ENCODE measurements around the gene OR10A6.

OR10A6 gene

GRCh38 chr11:7893796-7894195 is 37.3 kb downstream of the OR10A6 start:
- Histone ChIP-seq H4K91ac (ENCODE audit: low read length) (no peak overlapping the region), H3K4ac (ENCODE audit: low read depth in 1 of 2, low read length in 2 of 2) (peak overlapping the region in 1 of 2 experiments; percentile 60), H3K18ac (ENCODE audit: low read depth in 1 of 2, low read length in 2 of 2) (no peak overlapping the region), H2BK120ac (ENCODE audit: low read depth, low read length) (no peak overlapping the region), H3K9ac (ENCODE audit: low read length) (no peak overlapping the region), H3K4me1 (ENCODE audit: control insufficient read depth, insufficient read depth, low read depth, low read length) (peaks cover 4% of the 10 kb centered on the region), H2AFZ (ENCODE audit: low read depth, low read length) (no peak overlapping the region), H2AK5ac (ENCODE audit: low read length, severe bottlenecking) (peak overlapping the region; percentile 30), H3K27ac (ENCODE audit: low read length, poor library complexity, severe bottlenecking) (peak overlapping the region; percentile 23), H2BK12ac (ENCODE audit: low read length in 2 of 2) (no peak overlapping the region), H3K27me3 (ENCODE audit: control insufficient read depth in 1 of 2, insufficient read depth in 1 of 2, low read length in 2 of 2) (no peaks in the 10 kb centered on the region), H2BK15ac (ENCODE audit: low read depth, poor library complexity, severe bottlenecking) (no peak overlapping the region), H2BK5ac (ENCODE audit: low read depth, low read length, poor library complexity, severe bottlenecking) (no peak overlapping the region), H3K9me3 (ENCODE audit: control insufficient read depth, low read length) (no peaks in the 10 kb centered on the region), H3K14ac (ENCODE audit: low read length in 2 of 2) (no peak overlapping the region), H3K23ac (ENCODE audit: low read length in 2 of 2) (no peak overlapping the region), H3K4me2 (ENCODE audit: low read length, poor library complexity, severe bottlenecking) (no peak overlapping the region), H3K4me3 (ENCODE audit: insufficient read depth in 1 of 2, low read depth in 1 of 2, low read length in 2 of 2) (no peak overlapping the region), H3K79me1 (replicated peaks; ENCODE audit: low read length, poor library complexity, severe bottlenecking) (no peaks in the 10 kb centered on the region), H3K36me3 (ENCODE audit: control insufficient read depth in 1 of 2, insufficient read depth in 2 of 2, low read depth in 1 of 2, low read length in 2 of 2) (no peaks in the 10 kb centered on the region), H4K8ac (ENCODE audit: low read length) (no peak overlapping the region)
- WGBS, result 86% methylated on average over 2 of the region's 2 CpGs
- no peak for DNase-seq

GRCh38 chr11:7892840-7893254 is 38.2 kb downstream of the OR10A6 start:
- Histone ChIP-seq H3K27me3 (ENCODE audit: control insufficient read depth in 1 of 2, insufficient read depth in 1 of 2, low read length in 2 of 2) (no peaks in the 10 kb centered on the region), H3K4me1 (ENCODE audit: control insufficient read depth, insufficient read depth, low read depth, low read length) (peaks cover 4% of the 10 kb centered on the region), H3K36me3 (ENCODE audit: control insufficient read depth in 1 of 2, insufficient read depth in 2 of 2, low read depth in 1 of 2, low read length in 2 of 2) (no peaks in the 10 kb centered on the region), H3K23ac (ENCODE audit: low read length in 2 of 2) (no peak overlapping the region), H2AFZ (ENCODE audit: low read depth, low read length) (peak overlapping the region; percentile 55), H3K9me3 (ENCODE audit: control insufficient read depth, low read length) (no peaks in the 10 kb centered on the region), H3K4me2 (ENCODE audit: low read length, poor library complexity, severe bottlenecking) (no peak overlapping the region), H2BK15ac (ENCODE audit: low read depth, poor library complexity, severe bottlenecking) (no peak overlapping the region), H3K79me1 (replicated peaks; ENCODE audit: low read length, poor library complexity, severe bottlenecking) (no peaks in the 10 kb centered on the region), H3K4ac (ENCODE audit: low read depth in 1 of 2, low read length in 2 of 2) (no peak overlapping the region), H4K8ac (ENCODE audit: low read length) (peak overlapping the region; percentile 91), H3K27ac (ENCODE audit: low read length, poor library complexity, severe bottlenecking) (peak overlapping the region; percentile 86), H3K4me3 (ENCODE audit: insufficient read depth in 1 of 2, low read depth in 1 of 2, low read length in 2 of 2) (no peak overlapping the region), H2BK12ac (ENCODE audit: low read length in 2 of 2) (no peak overlapping the region), H4K91ac (ENCODE audit: low read length) (no peak overlapping the region), H3K9ac (ENCODE audit: low read length) (peak overlapping the region; percentile 80), H3K18ac (ENCODE audit: low read depth in 1 of 2, low read length in 2 of 2) (peak overlapping the region in 1 of 2 experiments; percentile 26), H2BK5ac (ENCODE audit: low read depth, low read length, poor library complexity, severe bottlenecking) (no peak overlapping the region), H2AK5ac (ENCODE audit: low read length, severe bottlenecking) (no peak overlapping the region), H3K14ac (ENCODE audit: low read length in 2 of 2) (no peak overlapping the region), H2BK120ac (ENCODE audit: low read depth, low read length) (no peak overlapping the region)
- DNase-seq, result peak; percentile 72
- 18% methylated on average over 2 of the region's 2 CpGs for WGBS

GRCh38 chr11:7892059-7892699 is 38.9 kb downstream of the OR10A6 start:
- Histone ChIP-seq H3K23ac (ENCODE audit: low read length in 2 of 2) (no peak overlapping the region), H2AFZ (ENCODE audit: low read depth, low read length) (peak overlapping the region; percentile 68), H3K79me1 (replicated peaks; ENCODE audit: low read length, poor library complexity, severe bottlenecking) (no peaks in the 10 kb centered on the region), H3K27ac (ENCODE audit: low read length, poor library complexity, severe bottlenecking) (peak overlapping the region; percentile 86), H2AK5ac (ENCODE audit: low read length, severe bottlenecking) (peak overlapping the region; percentile 84), H3K4ac (ENCODE audit: low read depth in 1 of 2, low read length in 2 of 2) (no peak overlapping the region), H2BK12ac (ENCODE audit: low read length in 2 of 2) (no peak overlapping the region), H3K9me3 (ENCODE audit: control insufficient read depth, low read length) (no peaks in the 10 kb centered on the region), H3K9ac (ENCODE audit: low read length) (peak overlapping the region; percentile 80), H3K4me3 (ENCODE audit: insufficient read depth in 1 of 2, low read depth in 1 of 2, low read length in 2 of 2) (peak overlapping the region in 1 of 2 experiments; percentile 46), H3K36me3 (ENCODE audit: control insufficient read depth in 1 of 2, insufficient read depth in 2 of 2, low read depth in 1 of 2, low read length in 2 of 2) (no peaks in the 10 kb centered on the region), H2BK5ac (ENCODE audit: low read depth, low read length, poor library complexity, severe bottlenecking) (no peak overlapping the region), H2BK120ac (ENCODE audit: low read depth, low read length) (no peak overlapping the region), H3K4me2 (ENCODE audit: low read length, poor library complexity, severe bottlenecking) (no peak overlapping the region), H3K27me3 (ENCODE audit: control insufficient read depth in 1 of 2, insufficient read depth in 1 of 2, low read length in 2 of 2) (no peaks in the 10 kb centered on the region), H3K18ac (ENCODE audit: low read depth in 1 of 2, low read length in 2 of 2) (peak overlapping the region; percentile 11 to 45), H3K14ac (ENCODE audit: low read length in 2 of 2) (no peak overlapping the region), H2BK15ac (ENCODE audit: low read depth, poor library complexity, severe bottlenecking) (no peak overlapping the region), H4K91ac (ENCODE audit: low read length) (no peak overlapping the region), H3K4me1 (ENCODE audit: control insufficient read depth, insufficient read depth, low read depth, low read length) (peaks cover 4% of the 10 kb centered on the region), H4K8ac (ENCODE audit: low read length) (no peak overlapping the region)
- WGBS, result 40% methylated on average over 6 of the region's 6 CpGs
- peak; percentile 25 for DNase-seq

GRCh38 chr11:7890417-7891172 is 40.5 kb downstream of the OR10A6 start:
- Histone ChIP-seq H3K9me3 (ENCODE audit: control insufficient read depth, low read length) (no peaks in the 10 kb centered on the region), H3K14ac (ENCODE audit: low read length in 2 of 2) (no peak overlapping the region), H2AK5ac (ENCODE audit: low read length, severe bottlenecking) (no peak overlapping the region), H3K9ac (ENCODE audit: low read length) (peak overlapping the region; percentile 80), H2BK120ac (ENCODE audit: low read depth, low read length) (no peak overlapping the region), H2AFZ (ENCODE audit: low read depth, low read length) (no peak overlapping the region), H3K18ac (ENCODE audit: low read depth in 1 of 2, low read length in 2 of 2) (no peak overlapping the region), H3K27me3 (ENCODE audit: control insufficient read depth in 1 of 2, insufficient read depth in 1 of 2, low read length in 2 of 2) (no peaks in the 10 kb centered on the region), H4K8ac (ENCODE audit: low read length) (no peak overlapping the region), H4K91ac (ENCODE audit: low read length) (no peak overlapping the region), H3K23ac (ENCODE audit: low read length in 2 of 2) (no peak overlapping the region), H2BK12ac (ENCODE audit: low read length in 2 of 2) (no peak overlapping the region), H2BK15ac (ENCODE audit: low read depth, poor library complexity, severe bottlenecking) (no peak overlapping the region), H3K4me1 (ENCODE audit: control insufficient read depth, insufficient read depth, low read depth, low read length) (peaks cover 4% of the 10 kb centered on the region), H3K79me1 (replicated peaks; ENCODE audit: low read length, poor library complexity, severe bottlenecking) (no peaks in the 10 kb centered on the region), H3K36me3 (ENCODE audit: control insufficient read depth in 1 of 2, insufficient read depth in 2 of 2, low read depth in 1 of 2, low read length in 2 of 2) (no peaks in the 10 kb centered on the region), H3K4me2 (ENCODE audit: low read length, poor library complexity, severe bottlenecking) (no peak overlapping the region), H3K4me3 (ENCODE audit: insufficient read depth in 1 of 2, low read depth in 1 of 2, low read length in 2 of 2) (peak overlapping the region in 1 of 2 experiments; percentile 62), H2BK5ac (ENCODE audit: low read depth, low read length, poor library complexity, severe bottlenecking) (no peak overlapping the region), H3K4ac (ENCODE audit: low read depth in 1 of 2, low read length in 2 of 2) (no peak overlapping the region), H3K27ac (ENCODE audit: low read length, poor library complexity, severe bottlenecking) (peak overlapping the region; percentile 5)
- WGBS, result 51% methylated on average over 6 of the region's 6 CpGs
- no peak for DNase-seq

Data from mesenchymal stem cell (in vitro differentiated cells and primary cell).